SK-N-SH treated with all-trans-retinoic acid at 6 μM for 48 hours (cell line): ENCODE measurements around the gene EML1.

Experiments
- ATAC-seq: fragments of 200-7000 bp; cut with Tn5 transposase; 3 replicates; pipeline ENCODE4 v1.9.1; 2020; ENCODE audit warnings: mild to moderate bottlenecking, moderate library complexity
- ARNTL ChIP-seq: fragments of 450-650 bp; formaldehyde crosslinking; IDR thresholded peaks from 2 replicates; pipeline ENCODE4 v1.5.0; 2020; ENCODE audit warnings: low read depth, mild to moderate bottlenecking, moderate library complexity, borderline replicate concordance
- BACH2 ChIP-seq: fragments of 250-450 bp; sonication (Bioruptor Pico); IDR thresholded peaks from 2 replicates; pipeline ENCODE4 v1.9.0; 2021; ENCODE audit warnings: mild to moderate bottlenecking, borderline replicate concordance
- CREB5 ChIP-seq: fragments of 250-450 bp; sonication (Bioruptor Pico); IDR thresholded peaks from 2 replicates; pipeline ENCODE4 v1.5.1; 2020; ENCODE audit warnings: low read depth, mild to moderate bottlenecking, moderate library complexity
- CSDC2 ChIP-seq: fragments of 250-450 bp; sonication (Bioruptor Pico); IDR thresholded peaks from 2 replicates; pipeline ENCODE4 v1.5.0; 2020; ENCODE audit warnings: mild to moderate bottlenecking, moderate library complexity
- CSRNP3 ChIP-seq: fragments of 250-450 bp; sonication (Bioruptor Pico); IDR thresholded peaks from 2 replicates; pipeline ENCODE4 v1.5.1; 2021; ENCODE audit warnings: mild to moderate bottlenecking, moderate library complexity
- ESRRG ChIP-seq: fragments of 250-450 bp; sonication (Bioruptor Pico); IDR thresholded peaks from 2 replicates; pipeline ENCODE4 v1.6.1; 2021; ENCODE audit warnings: mild to moderate bottlenecking
- GLIS3 ChIP-seq: fragments of 250-450 bp; sonication (Bioruptor Pico); IDR thresholded peaks from 2 replicates; pipeline ENCODE4 v1.5.0; 2020; ENCODE audit warnings: mild to moderate bottlenecking, moderate library complexity
- ISL1 ChIP-seq: fragments of 250-450 bp; sonication (Bioruptor Pico); IDR thresholded peaks from 2 replicates; pipeline ENCODE4 v2.1.2; 2022; ENCODE audit warnings: mild to moderate bottlenecking, moderate library complexity
- PATZ1 ChIP-seq: fragments of 250-450 bp; sonication (Bioruptor Pico); IDR thresholded peaks from 2 replicates; pipeline ENCODE4 v1.8.0; 2020; ENCODE audit warnings: mild to moderate bottlenecking, moderate library complexity, borderline replicate concordance
- PPARA ChIP-seq: fragments of 250-450 bp; sonication (Bioruptor Pico); IDR thresholded peaks from 2 replicates; pipeline ENCODE4 v1.5.0; 2020; ENCODE audit warnings: mild to moderate bottlenecking, borderline replicate concordance
- RARB ChIP-seq: fragments of 250-450 bp; sonication (Bioruptor Pico); IDR thresholded peaks from 2 replicates; pipeline ENCODE4 v1.8.0; 2021; ENCODE audit warnings: mild to moderate bottlenecking, moderate library complexity
- SNAI2 ChIP-seq: fragments of 250-450 bp; sonication (Bioruptor Pico); IDR thresholded peaks from 2 replicates; pipeline ENCODE4 v1.5.0; 2020; ENCODE audit warnings: mild to moderate bottlenecking, moderate library complexity
- TCF4 ChIP-seq: fragments of 250-450 bp; sonication (Bioruptor Pico); IDR thresholded peaks from 2 replicates; pipeline ENCODE4 v1.8.0; 2021; ENCODE audit warnings: mild to moderate bottlenecking, moderate library complexity, borderline replicate concordance
- TOX ChIP-seq: fragments of 250-450 bp; sonication (Bioruptor Pico); IDR thresholded peaks from 2 replicates; pipeline ENCODE4 v1.8.0; 2021; ENCODE audit warnings: mild to moderate bottlenecking, moderate library complexity, borderline replicate concordance
- ZC3H10 ChIP-seq: fragments of 250-450 bp; sonication (Bioruptor Pico); IDR thresholded peaks from 2 replicates; pipeline ENCODE4 v1.5.1; 2021; ENCODE audit warnings: mild to moderate bottlenecking, moderate library complexity
- ZFP3 ChIP-seq: fragments of 250-450 bp; sonication (Bioruptor Pico); IDR thresholded peaks from 2 replicates; pipeline ENCODE4 v1.5.0; 2020; ENCODE audit warnings: mild to moderate bottlenecking, moderate library complexity
- ZNF565 ChIP-seq: fragments of 450-650 bp; formaldehyde crosslinking; conservative IDR thresholded peaks from 2 replicates; pipeline ENCODE4 v1.5.0; 2020; ENCODE audit warnings: low read depth, mild to moderate bottlenecking, moderate library complexity
- ZNF70 ChIP-seq: fragments of 450-650 bp; formaldehyde crosslinking; IDR thresholded peaks from 2 replicates; pipeline ENCODE4 v1.5.0; 2020; ENCODE audit warnings: mild to moderate bottlenecking, moderate library complexity
- ZNF8 ChIP-seq: fragments of 450-650 bp; formaldehyde crosslinking; IDR thresholded peaks from 2 replicates; pipeline ENCODE4 v1.5.0; 2020; ENCODE audit warnings: mild to moderate bottlenecking, moderate library complexity
- TF ChIP-seq, protein P1 (sequence below): fragments of 250-450 bp; sonication (Bioruptor Pico); IDR thresholded peaks from 2 replicates; pipeline ENCODE4 v1.8.0; 2021; ENCODE audit warnings: low read depth, mild to moderate bottlenecking, moderate library complexity, borderline replicate concordance
- TF ChIP-seq, protein P2 (sequence below): fragments of 250-450 bp; sonication (Bioruptor Pico); IDR thresholded peaks from 2 replicates; pipeline ENCODE4 v1.5.0; 2020; ENCODE audit warnings: mild to moderate bottlenecking, moderate library complexity

Gene EML1

GRCh38 chr14:99924379-99924778, 131.2 kb downstream of the EML1 start:
- TF ChIP-seq PPARA (CRISPR knock-in tag) (no peak), ISL1 (CRISPR knock-in tag) (no peak), ZC3H10 (CRISPR knock-in tag) (no peak), ZNF565 (CRISPR knock-in tag) (no peak), GLIS3 (CRISPR knock-in tag) (no peak), CSRNP3 (CRISPR knock-in tag) (no peak), TCF4 (CRISPR knock-in tag) (no peak), ZNF70 (CRISPR knock-in tag) (no peak), BACH2 (CRISPR knock-in tag) (no peak), SNAI2 (CRISPR knock-in tag) (no peak), CREB5 (CRISPR knock-in tag) (no peak), CSDC2 (CRISPR knock-in tag) (no peak), ZNF8 (CRISPR knock-in tag) (no peak), TOX (CRISPR knock-in tag) (no peak), ESRRG (CRISPR knock-in tag) (no peak), ARNTL (no peak), PATZ1 (no peak), RARB (no peak)
- TF ChIP-seq, protein P1, sequence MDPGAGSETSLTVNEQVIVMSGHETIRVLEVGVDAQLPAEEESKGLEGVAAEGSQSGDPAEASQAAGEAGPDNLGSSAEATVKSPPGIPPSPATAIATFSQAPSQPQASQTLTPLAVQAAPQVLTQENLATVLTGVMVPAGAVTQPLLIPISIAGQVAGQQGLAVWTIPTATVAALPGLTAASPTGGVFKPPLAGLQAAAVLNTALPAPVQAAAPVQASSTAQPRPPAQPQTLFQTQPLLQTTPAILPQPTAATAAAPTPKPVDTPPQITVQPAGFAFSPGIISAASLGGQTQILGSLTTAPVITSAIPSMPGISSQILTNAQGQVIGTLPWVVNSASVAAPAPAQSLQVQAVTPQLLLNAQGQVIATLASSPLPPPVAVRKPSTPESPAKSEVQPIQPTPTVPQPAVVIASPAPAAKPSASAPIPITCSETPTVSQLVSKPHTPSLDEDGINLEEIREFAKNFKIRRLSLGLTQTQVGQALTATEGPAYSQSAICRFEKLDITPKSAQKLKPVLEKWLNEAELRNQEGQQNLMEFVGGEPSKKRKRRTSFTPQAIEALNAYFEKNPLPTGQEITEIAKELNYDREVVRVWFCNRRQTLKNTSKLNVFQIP (CRISPR knock-in tag) = no peak
- TF ChIP-seq, protein P2, sequence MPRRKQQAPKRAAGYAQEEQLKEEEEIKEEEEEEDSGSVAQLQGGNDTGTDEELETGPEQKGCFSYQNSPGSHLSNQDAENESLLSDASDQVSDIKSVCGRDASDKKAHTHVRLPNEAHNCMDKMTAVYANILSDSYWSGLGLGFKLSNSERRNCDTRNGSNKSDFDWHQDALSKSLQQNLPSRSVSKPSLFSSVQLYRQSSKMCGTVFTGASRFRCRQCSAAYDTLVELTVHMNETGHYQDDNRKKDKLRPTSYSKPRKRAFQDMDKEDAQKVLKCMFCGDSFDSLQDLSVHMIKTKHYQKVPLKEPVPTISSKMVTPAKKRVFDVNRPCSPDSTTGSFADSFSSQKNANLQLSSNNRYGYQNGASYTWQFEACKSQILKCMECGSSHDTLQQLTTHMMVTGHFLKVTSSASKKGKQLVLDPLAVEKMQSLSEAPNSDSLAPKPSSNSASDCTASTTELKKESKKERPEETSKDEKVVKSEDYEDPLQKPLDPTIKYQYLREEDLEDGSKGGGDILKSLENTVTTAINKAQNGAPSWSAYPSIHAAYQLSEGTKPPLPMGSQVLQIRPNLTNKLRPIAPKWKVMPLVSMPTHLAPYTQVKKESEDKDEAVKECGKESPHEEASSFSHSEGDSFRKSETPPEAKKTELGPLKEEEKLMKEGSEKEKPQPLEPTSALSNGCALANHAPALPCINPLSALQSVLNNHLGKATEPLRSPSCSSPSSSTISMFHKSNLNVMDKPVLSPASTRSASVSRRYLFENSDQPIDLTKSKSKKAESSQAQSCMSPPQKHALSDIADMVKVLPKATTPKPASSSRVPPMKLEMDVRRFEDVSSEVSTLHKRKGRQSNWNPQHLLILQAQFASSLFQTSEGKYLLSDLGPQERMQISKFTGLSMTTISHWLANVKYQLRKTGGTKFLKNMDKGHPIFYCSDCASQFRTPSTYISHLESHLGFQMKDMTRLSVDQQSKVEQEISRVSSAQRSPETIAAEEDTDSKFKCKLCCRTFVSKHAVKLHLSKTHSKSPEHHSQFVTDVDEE (CRISPR knock-in tag) = no peak
- ATAC-seq = no peak

DNA sequence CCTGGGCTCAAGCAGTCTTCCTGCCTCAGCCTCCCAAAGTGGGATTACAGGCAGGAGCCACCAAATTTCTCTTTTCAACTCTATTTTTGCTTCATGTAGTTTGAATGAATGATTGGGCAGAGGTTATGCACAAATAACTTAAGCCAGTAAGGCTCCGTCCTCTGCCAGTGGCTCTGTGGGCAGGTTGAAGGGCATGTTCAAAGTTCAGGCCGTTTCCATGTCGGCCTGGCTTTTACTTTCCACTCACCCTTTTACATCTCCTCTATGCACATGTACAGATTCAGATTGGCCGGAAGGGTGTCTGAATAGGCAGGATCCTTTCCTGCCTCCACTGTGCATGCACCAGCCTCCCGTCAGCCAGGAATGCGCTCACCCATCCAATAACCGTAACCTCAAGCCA, 132.3 kb downstream of the EML1 start:
- no peak for ATAC-seq
- TF ChIP-seq RARB (no peak), PPARA (CRISPR knock-in tag) (no peak), ZFP3 (CRISPR knock-in tag) (no peak), ARNTL (no peak), SNAI2 (CRISPR knock-in tag) (no peak), PATZ1 (no peak), CSRNP3 (CRISPR knock-in tag) (no peak), ZNF70 (CRISPR knock-in tag) (no peak), CSDC2 (CRISPR knock-in tag) (no peak), ZNF8 (CRISPR knock-in tag) (no peak), ZNF565 (CRISPR knock-in tag) (no peak)
- TF ChIP-seq, all 23 proteins: peak for 0
